A549 (cell line): Measurements from ENCODE around the gene BCL2L13.

Source experiments
- CTCF ChIP-seq: fragments of >200 bp; sonication (Bioruptor Twin); formaldehyde crosslinking; IDR thresholded peaks from 3 replicates; pipeline ENCODE4 v1.5.1; 2016
- EP300 ChIP-seq, 2 experiments: fragments of >200 bp; sonication (Bioruptor Twin); formaldehyde crosslinking; IDR thresholded peaks; 2 replicates in 1 of 2; 3 replicates in 1 of 2; pipeline ENCODE4 v1.6.1; 2016 to 2017
- HDAC2 ChIP-seq: fragments of 200-600 bp; sonication (generic); IDR thresholded peaks from 2 replicates; pipeline ENCODE4 v1.6.1; 2016
- JUN ChIP-seq, 2 experiments: fragments of >200 bp; sonication (Bioruptor Twin); formaldehyde crosslinking; IDR thresholded peaks; 2 replicates in 1 of 2; 3 replicates in 1 of 2; pipeline ENCODE4 v1.6.1; 2016 to 2017
- MAZ ChIP-seq: fragments of 150-350 bp; IDR thresholded peaks from 2 replicates; pipeline ENCODE4 v1.6.1; 2014; ENCODE audit warnings: antibody characterized with exemption, low read depth, low read length, borderline replicate concordance
- POLR2A ChIP-seq: IDR thresholded peaks from 2 replicates; pipeline ENCODE4 v1.6.1; 2012; ENCODE audit warnings: mild to moderate bottlenecking, low read length
- REST ChIP-seq: fragments of 200-600 bp; sonication (generic); IDR thresholded peaks from 2 replicates; pipeline ENCODE4 v1.6.1; 2016; ENCODE audit warnings: antibody characterized with exemption, mild to moderate bottlenecking, moderate library complexity
- USF2 ChIP-seq: fragments of 450-650 bp; IDR thresholded peaks from 2 replicates; pipeline ENCODE4 v1.6.1; 2014; ENCODE audit warnings: antibody characterized with exemption
- ZFP36 ChIP-seq: fragments of 450-650 bp; IDR thresholded peaks from 2 replicates; pipeline ENCODE4 v1.6.1; 2014; ENCODE audit warnings: borderline replicate concordance; ENCODE audit not compliant: partially characterized antibody

GRCh38 chr22:17746916-17747315 lies 108.4 kb downstream of the BCL2L13 start:
- no peak for TF ChIP-seq CTCF
- TF ChIP-seq POLR2A: no peak
- no peak for TF ChIP-seq USF2
- no peak for TF ChIP-seq MAZ
- TF ChIP-seq JUN (IDR thresholded peaks at IDR 0.05): no peak
- TF ChIP-seq REST: no peak
- TF ChIP-seq ZFP36: no peak
- TF ChIP-seq HDAC2: no peak
- no peak for TF ChIP-seq EP300 (IDR thresholded peaks at IDR 0.05)
